Effector memory CD4-positive, alpha-beta T cell (primary cell): ENCODE measurements around the gene PADI6.
A peak's percentile ranks its signal among the peaks of the same experiment; 100 is the strongest.

Experiments
- DNase-seq, 3 donors: peaks; one replicate each; pipeline ENCODE4 v3.0.0-alpha.2; 2020
- H3K27ac ChIP-seq: 2 replicates; pipeline ENCODE4 v1.7.0; 2013; ENCODE audit warnings: mild to moderate bottlenecking, low read length, moderate library complexity; ENCODE audit not compliant: insufficient read depth, poor library complexity, severe bottlenecking
- H3K27me3 ChIP-seq: replicated peaks from 2 replicates; pipeline ENCODE4 v1.7.0; 2013; ENCODE audit warnings: mild to moderate bottlenecking, low read length; ENCODE audit not compliant: insufficient read depth, control insufficient read depth, poor library complexity, severe bottlenecking
- H3K36me3 ChIP-seq: 2 replicates; pipeline ENCODE4 v1.7.0; 2013; ENCODE audit warnings: mild to moderate bottlenecking, low read length, moderate library complexity; ENCODE audit not compliant: control insufficient read depth, insufficient read depth
- H3K4me1 ChIP-seq: 2 replicates; pipeline ENCODE4 v1.7.0; 2013; ENCODE audit warnings: low read length, mild to moderate bottlenecking; ENCODE audit not compliant: control insufficient read depth, insufficient read depth, poor library complexity, severe bottlenecking
- H3K4me3 ChIP-seq: 2 replicates; pipeline ENCODE4 v1.7.0; 2013; ENCODE audit warnings: low read length, low read depth, mild to moderate bottlenecking; ENCODE audit not compliant: insufficient read depth, poor library complexity, severe bottlenecking
- H3K9me3 ChIP-seq: 2 replicates; pipeline ENCODE4 v1.7.0; 2013; ENCODE audit warnings: mild to moderate bottlenecking, low read length, moderate library complexity; ENCODE audit not compliant: control insufficient read depth

PADI6 gene

DNA sequence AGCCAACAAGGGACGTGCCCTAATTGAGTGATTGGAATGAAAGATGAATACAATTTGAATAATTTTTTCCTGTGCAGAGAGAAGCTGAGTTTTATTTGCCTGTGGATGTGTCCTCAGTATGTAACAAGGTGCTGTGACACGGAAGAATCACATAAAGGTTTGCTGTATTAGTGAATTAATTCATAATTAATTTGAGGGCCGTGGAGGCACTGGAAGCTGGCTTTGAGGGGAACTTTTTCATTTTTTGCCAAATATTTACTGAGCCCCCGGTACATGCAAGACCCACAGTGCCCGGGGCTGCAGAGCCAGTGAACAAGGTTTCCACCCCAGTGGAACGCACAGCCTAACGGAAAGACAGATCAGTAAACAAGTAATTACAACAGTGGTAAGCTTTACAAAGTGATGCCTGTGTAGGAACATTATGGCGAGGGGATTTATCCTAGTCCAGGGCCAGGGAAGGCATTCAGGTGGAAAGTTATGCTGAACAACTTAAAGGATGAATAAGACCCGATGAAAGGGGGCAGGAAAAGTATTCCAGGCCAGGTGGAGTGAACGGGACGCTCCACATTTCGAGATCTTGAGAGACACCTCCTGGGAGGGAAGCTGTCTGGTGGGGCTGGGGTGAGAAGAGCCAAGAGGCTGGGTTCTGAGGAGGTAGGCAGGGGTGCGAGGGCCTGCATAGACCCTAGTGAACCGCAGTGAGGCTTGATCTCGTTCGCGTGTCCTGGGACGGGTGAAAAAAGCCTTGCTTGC is 68.3 kb downstream of the PADI6 start:
- Histone ChIP-seq H3K9me3 (no peaks in the 10 kb centered on the region), H3K4me3 (peak overlapping the region; percentile 40), H3K27me3 (no peaks in the 10 kb centered on the region), H3K4me1 (peaks cover 10% of the 10 kb centered on the region), H3K27ac (peak overlapping the region; percentile 57), H3K36me3 (no peaks in the 10 kb centered on the region)
- DNase-seq = no peak

- Histone ChIP-seq H3K9me3 (no peaks in the 10 kb centered on the region), H3K27me3 (no peaks in the 10 kb centered on the region), H3K4me3 (no peak overlapping the region), H3K4me1 (peaks cover 10% of the 10 kb centered on the region), H3K27ac (no peak overlapping the region), H3K36me3 (no peaks in the 10 kb centered on the region)
- DNase-seq = no peak
Observed at GRCh38 chr1:17440827-17441168, 68.8 kb downstream of the PADI6 start.

DNA sequence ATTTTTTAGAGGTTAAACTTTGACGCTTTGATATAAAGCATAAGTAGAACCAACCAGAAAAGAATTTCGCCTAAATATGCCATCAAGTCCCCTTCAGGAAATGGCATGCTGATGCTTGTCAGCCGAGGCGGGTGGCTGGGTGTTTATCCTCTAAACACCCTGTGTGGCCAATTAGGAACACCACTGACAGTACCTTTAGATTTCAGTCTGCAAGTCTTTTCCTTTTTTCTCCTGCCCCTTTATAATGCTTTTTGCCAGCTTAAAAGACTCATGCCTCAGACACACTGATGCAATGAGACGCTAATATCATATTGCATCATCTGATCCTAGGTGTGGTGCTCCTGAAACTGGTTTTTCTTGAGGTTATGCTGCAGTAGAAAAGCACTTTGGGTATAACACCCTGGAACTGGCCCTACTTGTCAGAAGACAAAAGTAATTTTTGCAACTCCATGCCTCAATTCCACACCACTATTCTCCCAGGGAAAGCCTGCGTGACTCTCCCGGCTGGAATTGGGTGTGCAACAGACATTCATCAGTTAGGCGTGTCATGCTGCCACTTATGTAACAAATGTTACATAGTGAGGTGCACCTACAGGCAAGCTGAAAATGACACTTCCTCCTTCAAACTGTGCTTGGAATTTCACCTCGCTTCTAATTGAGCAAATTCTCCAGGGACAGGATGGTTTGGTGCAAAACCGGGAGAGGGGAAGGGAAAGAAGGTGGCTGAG is 69.4 kb downstream of the PADI6 start:
- H3K4me3 ChIP-seq = no peak overlapping the region
- DNase-seq = no peak
- H3K9me3 ChIP-seq = no peaks in the 10 kb centered on the region
- H3K36me3 ChIP-seq = no peaks in the 10 kb centered on the region
- H3K4me1 ChIP-seq = peaks cover 10% of the 10 kb centered on the region
- no peaks in the 10 kb centered on the region for H3K27me3 ChIP-seq
- no peak overlapping the region for H3K27ac ChIP-seq

DNA sequence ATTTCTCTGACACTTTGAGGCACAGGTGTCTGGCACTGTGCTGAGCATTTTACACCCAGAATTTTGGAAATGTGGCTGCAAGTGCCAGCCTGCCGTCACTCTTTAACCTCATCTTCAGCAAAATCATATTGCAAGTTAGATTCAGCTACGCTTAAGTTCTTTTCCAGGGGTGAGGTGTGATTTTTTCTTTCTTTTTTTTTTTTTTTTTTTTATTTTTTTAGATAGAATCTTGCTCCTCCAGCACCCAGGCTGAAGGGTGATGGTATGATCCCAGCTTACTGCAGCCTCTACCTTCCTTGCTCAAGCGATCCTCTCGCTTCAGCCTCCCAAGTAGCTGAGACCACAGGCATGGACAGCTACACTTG is 70.0 kb downstream of the PADI6 start:
- H3K4me1 ChIP-seq = peaks cover 9% of the 10 kb centered on the region

DNA sequence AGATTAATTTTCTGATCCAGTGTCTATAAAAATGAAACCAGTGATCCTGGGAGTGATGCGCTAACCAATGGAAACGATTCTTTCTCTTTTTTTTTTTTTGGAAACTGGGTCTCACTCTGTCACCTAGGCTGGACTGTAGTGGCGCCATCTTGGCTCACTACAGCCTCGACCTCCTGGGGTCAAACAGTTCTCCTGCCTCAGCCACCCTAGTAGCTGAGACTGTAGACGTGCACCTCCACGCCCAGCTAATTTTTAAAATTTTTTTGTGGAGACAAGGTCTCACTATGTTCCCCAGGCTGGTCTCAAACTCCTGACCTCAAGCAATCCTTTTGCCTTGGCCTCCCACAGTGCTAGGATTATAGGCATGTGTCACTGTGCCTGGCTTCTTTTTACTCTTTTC is 70.8 kb downstream of the PADI6 start:
- Histone ChIP-seq H3K9me3 (no peaks in the 10 kb centered on the region), H3K27me3 (no peaks in the 10 kb centered on the region), H3K36me3 (no peaks in the 10 kb centered on the region), H3K4me3 (no peak overlapping the region), H3K27ac (no peak overlapping the region), H3K4me1 (peaks cover 4% of the 10 kb centered on the region)
- no peak for DNase-seq

More for the DNA sequence above, 70.0 kb downstream of the PADI6 start:
- Histone ChIP-seq H3K27ac (no peak overlapping the region), H3K27me3 (no peaks in the 10 kb centered on the region), H3K36me3 (no peaks in the 10 kb centered on the region), H3K4me3 (no peak overlapping the region), H3K9me3 (no peaks in the 10 kb centered on the region)
- no peak for DNase-seq

DNA sequence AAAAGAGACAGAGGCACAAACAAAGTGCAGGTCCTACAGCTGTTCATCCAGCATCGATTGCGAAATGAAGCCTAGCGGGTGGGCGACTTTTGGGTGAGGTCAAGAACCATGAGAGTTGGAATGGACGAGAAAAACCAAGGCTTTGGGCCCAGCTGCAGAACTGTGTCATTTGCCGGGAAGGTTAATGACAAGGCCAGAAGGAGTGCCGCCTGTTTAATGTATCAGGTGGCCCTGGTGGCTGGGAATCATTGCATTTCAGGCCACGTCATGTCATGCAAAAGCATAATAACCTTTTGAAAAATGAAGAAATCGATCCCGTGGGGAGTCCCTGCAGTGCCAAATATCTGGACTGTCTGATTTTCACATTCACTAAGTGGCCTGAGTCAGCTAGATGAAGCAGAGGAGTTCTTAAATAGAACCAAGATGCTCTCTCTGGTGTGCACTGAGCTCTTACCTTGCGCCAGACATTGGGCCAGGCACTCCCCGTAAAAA is 75.6 kb downstream of the PADI6 start:
- Histone ChIP-seq H3K9me3 (no peaks in the 10 kb centered on the region), H3K36me3 (no peaks in the 10 kb centered on the region), H3K27ac (no peak overlapping the region), H3K27me3 (no peaks in the 10 kb centered on the region), H3K4me3 (no peak overlapping the region), H3K4me1 (no peaks in the 10 kb centered on the region)
- no peak for DNase-seq
